ENCODE data around the gene WDFY4.

WDFY4 gene

GRCh38 chr10:48811917-48812316, 127.2 kb downstream of the WDFY4 start:
- Histone ChIP-seq H3K27me3 (ENCODE audit: insufficient read depth, low read depth, severe bottlenecking) (peaks cover 10% of the 10 kb centered on the region), H3K27ac (no peak overlapping the region)

DNA sequence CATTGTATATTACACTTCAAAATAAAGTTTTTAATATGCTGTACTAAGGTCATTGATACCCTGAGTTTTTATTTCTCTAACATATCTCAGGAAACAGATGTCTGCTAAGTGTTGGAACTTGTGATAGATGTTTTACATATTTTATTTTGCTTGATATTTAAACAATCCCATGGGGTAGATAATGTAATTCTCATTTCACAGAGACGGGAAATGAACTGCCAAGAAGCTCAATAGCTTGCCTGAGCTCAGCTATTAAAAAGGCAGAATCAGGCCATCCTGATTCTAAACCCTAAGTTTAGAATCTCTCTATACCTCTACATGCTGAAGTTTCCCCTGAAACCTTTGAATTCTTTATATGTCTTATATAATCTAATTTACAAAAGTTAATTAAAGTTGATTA, 128.6 kb downstream of the WDFY4 start:
- H3K27me3 ChIP-seq (ENCODE audit: insufficient read depth, low read depth, severe bottlenecking), result peaks cover 10% of the 10 kb centered on the region
- H3K36me3 ChIP-seq, result no peaks in the 10 kb centered on the region
- no peak for DNase-seq
- H3K27ac ChIP-seq, result no peak overlapping the region
- H3K9me3 ChIP-seq (ENCODE audit: severe bottlenecking), result no peaks in the 10 kb centered on the region
- TF ChIP-seq, protein P1, sequence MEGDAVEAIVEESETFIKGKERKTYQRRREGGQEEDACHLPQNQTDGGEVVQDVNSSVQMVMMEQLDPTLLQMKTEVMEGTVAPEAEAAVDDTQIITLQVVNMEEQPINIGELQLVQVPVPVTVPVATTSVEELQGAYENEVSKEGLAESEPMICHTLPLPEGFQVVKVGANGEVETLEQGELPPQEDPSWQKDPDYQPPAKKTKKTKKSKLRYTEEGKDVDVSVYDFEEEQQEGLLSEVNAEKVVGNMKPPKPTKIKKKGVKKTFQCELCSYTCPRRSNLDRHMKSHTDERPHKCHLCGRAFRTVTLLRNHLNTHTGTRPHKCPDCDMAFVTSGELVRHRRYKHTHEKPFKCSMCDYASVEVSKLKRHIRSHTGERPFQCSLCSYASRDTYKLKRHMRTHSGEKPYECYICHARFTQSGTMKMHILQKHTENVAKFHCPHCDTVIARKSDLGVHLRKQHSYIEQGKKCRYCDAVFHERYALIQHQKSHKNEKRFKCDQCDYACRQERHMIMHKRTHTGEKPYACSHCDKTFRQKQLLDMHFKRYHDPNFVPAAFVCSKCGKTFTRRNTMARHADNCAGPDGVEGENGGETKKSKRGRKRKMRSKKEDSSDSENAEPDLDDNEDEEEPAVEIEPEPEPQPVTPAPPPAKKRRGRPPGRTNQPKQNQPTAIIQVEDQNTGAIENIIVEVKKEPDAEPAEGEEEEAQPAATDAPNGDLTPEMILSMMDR (IDR thresholded peaks at IDR 0.05; ENCODE audit: low read depth, low read length), result no peak
- H3K4me3 ChIP-seq (ENCODE audit: low read depth, low read length), result no peak overlapping the region

More at GRCh38 chr10:48811917-48812316, 127.2 kb downstream of the WDFY4 start:
- DNase-seq, result no peak
- Histone ChIP-seq H3K9me3 (ENCODE audit: severe bottlenecking) (no peaks in the 10 kb centered on the region), H3K4me3 (ENCODE audit: low read depth, low read length) (no peak overlapping the region), H3K36me3 (no peaks in the 10 kb centered on the region)
- TF ChIP-seq, protein P1 (IDR thresholded peaks at IDR 0.05; ENCODE audit: low read depth, low read length), result no peak

GRCh38 chr10:48813825-48814224, 129.2 kb downstream of the WDFY4 start:
- DNase-seq, result no peak
- TF ChIP-seq, protein P1 (IDR thresholded peaks at IDR 0.05; ENCODE audit: low read depth, low read length), result no peak
- H3K27ac ChIP-seq, result no peak overlapping the region
- H3K4me3 ChIP-seq (ENCODE audit: low read depth, low read length), result no peak overlapping the region
- H3K9me3 ChIP-seq (ENCODE audit: severe bottlenecking), result no peaks in the 10 kb centered on the region
- H3K36me3 ChIP-seq, result no peaks in the 10 kb centered on the region
- peaks cover 10% of the 10 kb centered on the region for H3K27me3 ChIP-seq (ENCODE audit: insufficient read depth, low read depth, severe bottlenecking)

DNA sequence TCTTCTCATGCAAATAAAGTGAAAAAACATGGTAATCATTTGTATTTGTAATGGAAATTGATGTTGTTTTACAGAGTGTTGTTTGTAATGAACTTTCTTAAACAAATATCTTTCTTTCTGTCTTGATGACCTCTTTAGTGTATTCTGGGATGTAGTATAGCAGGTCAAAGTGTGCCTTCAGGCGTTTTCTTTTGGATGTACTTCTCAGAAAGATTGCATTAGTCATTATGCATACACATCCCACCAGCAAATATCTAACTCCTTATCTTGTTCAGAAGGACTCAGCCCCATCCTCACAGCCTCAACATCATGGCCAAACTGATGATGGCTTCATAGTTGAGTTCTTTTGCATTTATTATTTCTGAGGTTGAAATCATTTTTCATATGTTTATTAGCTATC, 130.3 kb downstream of the WDFY4 start:
- TF ChIP-seq, protein P1 (IDR thresholded peaks at IDR 0.05; ENCODE audit: low read depth, low read length), result no peak
- no peaks in the 10 kb centered on the region for H3K36me3 ChIP-seq
- no peak overlapping the region for H3K27ac ChIP-seq
- no peak overlapping the region for H3K4me3 ChIP-seq (ENCODE audit: low read depth, low read length)
- H3K27me3 ChIP-seq (ENCODE audit: insufficient read depth, low read depth, severe bottlenecking), result peaks cover 14% of the 10 kb centered on the region
- H3K9me3 ChIP-seq (ENCODE audit: severe bottlenecking), result no peaks in the 10 kb centered on the region
- no peak for DNase-seq

GRCh38 chr10:48817141-48817540, 132.5 kb downstream of the WDFY4 start:
- DNase-seq, result no peak
- H3K27me3 ChIP-seq (ENCODE audit: insufficient read depth, low read depth, severe bottlenecking), result peaks cover 19% of the 10 kb centered on the region
- no peak overlapping the region for H3K27ac ChIP-seq
- H3K36me3 ChIP-seq, result no peaks in the 10 kb centered on the region
- no peak overlapping the region for H3K4me3 ChIP-seq (ENCODE audit: low read depth, low read length)
- no peaks in the 10 kb centered on the region for H3K9me3 ChIP-seq (ENCODE audit: severe bottlenecking)
- TF ChIP-seq, protein P1 (IDR thresholded peaks at IDR 0.05; ENCODE audit: low read depth, low read length), result no peak

- peaks cover 19% of the 10 kb centered on the region for H3K27me3 ChIP-seq (ENCODE audit: insufficient read depth, low read depth, severe bottlenecking)
- H3K27ac ChIP-seq, result no peak overlapping the region
- DNase-seq, result no peak
- no peak overlapping the region for H3K4me3 ChIP-seq (ENCODE audit: low read depth, low read length)
- no peaks in the 10 kb centered on the region for H3K36me3 ChIP-seq
- TF ChIP-seq, protein P1 (IDR thresholded peaks at IDR 0.05; ENCODE audit: low read depth, low read length), result no peak
- H3K9me3 ChIP-seq (ENCODE audit: severe bottlenecking), result no peaks in the 10 kb centered on the region
Measured at GRCh38 chr10:48818081-48818480, 133.4 kb downstream of the WDFY4 start.
